Fibroblast of lung (primary cell): ENCODE measurements around the gene DNAJC10. TPM values are rescaled to one million over a fixed set of nuclear protein-coding genes. Genes with fewer than 3 reads are reported as not detected.
"Not testable (repeated sequence)": the region's sequence is repeated elsewhere in the genome, so short reads cannot be mapped to it uniquely, and the experiment has no call there.

Source experiments
- DNase-seq, 2 donors: peaks; one replicate each; pipeline versions ENCODE4 v3.0.0 to v3.0.0-alpha.2; 2010; ENCODE audit warnings: low read depth in 2 of 2
- H2AFZ ChIP-seq: 2 replicates; pipeline ENCODE4 v1.5.1; 2012; ENCODE audit warnings: low read length, control low read depth, inconsistent platforms
- H3K27ac ChIP-seq: 2 replicates; pipeline ENCODE4 v1.5.1; 2011; ENCODE audit warnings: low read length, control low read depth; ENCODE audit not compliant: insufficient read depth
- H3K27me3 ChIP-seq: 2 replicates; pipeline ENCODE4 v1.5.1; 2011; ENCODE audit warnings: mild to moderate bottlenecking, low read length; ENCODE audit not compliant: control insufficient read depth, insufficient read depth
- H3K36me3 ChIP-seq: 2 replicates; pipeline ENCODE4 v1.5.1; 2011; ENCODE audit warnings: low read length; ENCODE audit not compliant: control insufficient read depth, insufficient read depth
- H3K4me1 ChIP-seq: 2 replicates; pipeline ENCODE4 v1.5.1; 2011; ENCODE audit warnings: low read length; ENCODE audit not compliant: control insufficient read depth, insufficient read depth; ENCODE audit errors: extremely low read depth
- H3K4me2 ChIP-seq: 2 replicates; pipeline ENCODE4 v1.5.1; 2011; ENCODE audit warnings: low read length, control low read depth; ENCODE audit not compliant: insufficient read depth; ENCODE audit errors: extremely low read depth
- H3K4me3 ChIP-seq, 4 experiments: fragments of 200-600 bp in 1 of 4; sonication (generic) in 1 of 4; replicated peaks in 1 of 4; 2 replicates each; pipeline ENCODE4 v1.5.1; 2011 to 2016; ENCODE audit warnings: low read length in 4 of 4, low read depth in 3 of 4, mild to moderate bottlenecking in 3 of 4, control low read depth in 2 of 4, inconsistent platforms in 1 of 4, mixed read lengths in 1 of 4; ENCODE audit not compliant: insufficient read depth in 1 of 4; ENCODE audit errors: control extremely low read depth in 1 of 4
- H3K79me2 ChIP-seq: 2 replicates; pipeline ENCODE4 v1.5.1; 2012; ENCODE audit warnings: mild to moderate bottlenecking, low read length, inconsistent platforms; ENCODE audit not compliant: control insufficient read depth, insufficient read depth
- H3K9ac ChIP-seq: 2 replicates; pipeline ENCODE4 v1.5.1; 2011; ENCODE audit warnings: mild to moderate bottlenecking, low read length, control low read depth; ENCODE audit not compliant: insufficient read depth
- H3K9me3 ChIP-seq: 2 replicates; pipeline ENCODE4 v1.5.1; 2012; ENCODE audit warnings: low read depth, low read length; ENCODE audit not compliant: control insufficient read depth, insufficient read depth
- H4K20me1 ChIP-seq: 2 replicates; pipeline ENCODE4 v1.5.1; 2011; ENCODE audit warnings: low read length; ENCODE audit not compliant: control insufficient read depth, insufficient read depth; ENCODE audit errors: extremely low read depth
- EZH2 ChIP-seq: IDR thresholded peaks from 2 replicates; pipeline ENCODE4 v1.5.1; 2012; ENCODE audit warnings: low read length, control low read depth, mild to moderate bottlenecking; ENCODE audit errors: missing control alignments
- polyA plus RNA-seq, 2 donors: library from polyadenylated mRNA; depleted of rRNA in 1 of 2; stranded (reverse) in 1 of 2; unstranded in 1 of 2; fragments of >200 nt; gene quantifications; 2 replicates each; pipeline ENCODE4 v1.2.1, GENCODE V29; 2011 to 2012; ENCODE audit warnings: missing spikeins in 1 of 2
- total RNA-seq: library from RNA; depleted of rRNA; stranded (reverse); fragments of >200 nt; gene quantifications from 2 replicates; pipeline ENCODE4 v1.2.1, GENCODE V29; 2014
- TF ChIP-seq, protein P1 (sequence below), 2 donors: IDR thresholded peaks in 1 of 2; conservative IDR thresholded peaks in 1 of 2; 1 replicate in 1 of 2; 2 replicates in 1 of 2; pipeline ENCODE4 v1.5.1; 2011 to 2012; ENCODE audit warnings: low read length in 2 of 2, control low read depth in 1 of 2, inconsistent platforms in 1 of 2, low read depth in 1 of 2, mild to moderate bottlenecking in 1 of 2

The DNAJC10 gene
- total and polyA plus RNA-seq, 2 donors (not counting 1 experiment from before 2014, with no cell fraction given), result 86.7 to 102 TPM

DNA sequence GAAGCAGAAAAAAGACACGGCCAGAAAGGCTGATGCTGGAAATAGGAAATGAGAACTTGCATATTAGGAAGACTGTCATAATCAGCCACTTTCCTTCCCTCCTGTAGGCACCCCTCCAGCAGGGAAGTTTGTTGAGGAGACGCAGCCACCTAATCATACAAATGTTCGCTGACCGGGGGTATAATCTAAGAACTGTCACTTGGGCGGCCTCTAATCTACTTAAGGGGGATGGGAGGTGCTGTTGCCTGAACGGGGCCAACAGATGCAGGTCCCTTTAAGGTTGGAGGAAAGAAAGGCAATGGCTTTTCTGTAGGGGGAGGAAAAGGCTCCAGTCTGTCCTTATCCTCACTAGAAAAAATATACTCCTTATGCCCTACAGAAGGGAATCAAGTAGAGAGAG, 50.6 kb downstream of the DNAJC10 start:
- H3K9ac ChIP-seq, result no peak overlapping the region
- DNase-seq, result no peak
- no peak overlapping the region for H2AFZ ChIP-seq
- peaks cover 2% of the 10 kb centered on the region for H3K36me3 ChIP-seq
- no peaks in the 10 kb centered on the region for H3K79me2 ChIP-seq
- H3K27ac ChIP-seq, result no peak overlapping the region
- no peak overlapping the region for H3K4me2 ChIP-seq
- no peaks in the 10 kb centered on the region for H3K9me3 ChIP-seq
- H3K4me3 ChIP-seq, result no peak overlapping the region
- H3K27me3 ChIP-seq, result no peaks in the 10 kb centered on the region
- TF ChIP-seq, protein P1, sequence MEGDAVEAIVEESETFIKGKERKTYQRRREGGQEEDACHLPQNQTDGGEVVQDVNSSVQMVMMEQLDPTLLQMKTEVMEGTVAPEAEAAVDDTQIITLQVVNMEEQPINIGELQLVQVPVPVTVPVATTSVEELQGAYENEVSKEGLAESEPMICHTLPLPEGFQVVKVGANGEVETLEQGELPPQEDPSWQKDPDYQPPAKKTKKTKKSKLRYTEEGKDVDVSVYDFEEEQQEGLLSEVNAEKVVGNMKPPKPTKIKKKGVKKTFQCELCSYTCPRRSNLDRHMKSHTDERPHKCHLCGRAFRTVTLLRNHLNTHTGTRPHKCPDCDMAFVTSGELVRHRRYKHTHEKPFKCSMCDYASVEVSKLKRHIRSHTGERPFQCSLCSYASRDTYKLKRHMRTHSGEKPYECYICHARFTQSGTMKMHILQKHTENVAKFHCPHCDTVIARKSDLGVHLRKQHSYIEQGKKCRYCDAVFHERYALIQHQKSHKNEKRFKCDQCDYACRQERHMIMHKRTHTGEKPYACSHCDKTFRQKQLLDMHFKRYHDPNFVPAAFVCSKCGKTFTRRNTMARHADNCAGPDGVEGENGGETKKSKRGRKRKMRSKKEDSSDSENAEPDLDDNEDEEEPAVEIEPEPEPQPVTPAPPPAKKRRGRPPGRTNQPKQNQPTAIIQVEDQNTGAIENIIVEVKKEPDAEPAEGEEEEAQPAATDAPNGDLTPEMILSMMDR (conservative IDR thresholded peaks at IDR 0.05 in 1 of 2, IDR thresholded peaks at IDR 0.05 in 1 of 2; ENCODE audit: low read depth in 1 of 2, low read length in 2 of 2), result no peak
- TF ChIP-seq EZH2, result no peak
- H4K20me1 ChIP-seq, result no peaks in the 10 kb centered on the region
- H3K4me1 ChIP-seq, result no peaks in the 10 kb centered on the region

DNA sequence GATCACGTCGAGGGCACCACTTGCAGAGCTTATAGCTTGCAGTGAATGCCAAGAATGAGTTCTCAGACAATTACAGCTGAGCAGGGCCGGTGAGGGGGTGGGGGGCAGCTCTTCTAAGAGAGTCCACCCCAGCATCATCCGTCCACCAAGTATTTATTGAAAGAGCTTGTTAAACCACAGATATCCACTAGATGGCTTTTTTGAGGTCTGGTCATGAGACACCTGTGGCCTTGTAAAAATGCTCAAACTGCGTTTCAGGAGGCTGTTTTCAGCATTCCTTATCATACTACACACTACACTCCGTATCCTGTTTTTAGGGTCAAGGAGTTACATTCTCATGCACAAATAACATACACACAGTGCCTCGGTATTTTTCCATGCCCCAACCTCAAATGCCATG, 51.5 kb downstream of the DNAJC10 start:
- Histone ChIP-seq H4K20me1 (no peaks in the 10 kb centered on the region), H3K4me1 (no peaks in the 10 kb centered on the region), H2AFZ (no peak overlapping the region), H3K36me3 (no peaks in the 10 kb centered on the region), H3K4me3 (no peak overlapping the region), H3K79me2 (no peaks in the 10 kb centered on the region), H3K27me3 (no peaks in the 10 kb centered on the region), H3K9me3 (no peaks in the 10 kb centered on the region), H3K9ac (no peak overlapping the region), H3K27ac (no peak overlapping the region), H3K4me2 (no peak overlapping the region)
- TF ChIP-seq, protein P1 (conservative IDR thresholded peaks at IDR 0.05 in 1 of 2, IDR thresholded peaks at IDR 0.05 in 1 of 2; ENCODE audit: low read depth in 1 of 2, low read length in 2 of 2), result peak; percentile 30 to 46
- TF ChIP-seq EZH2, result no peak
- peak; percentile 26 to 49 for DNase-seq

DNA sequence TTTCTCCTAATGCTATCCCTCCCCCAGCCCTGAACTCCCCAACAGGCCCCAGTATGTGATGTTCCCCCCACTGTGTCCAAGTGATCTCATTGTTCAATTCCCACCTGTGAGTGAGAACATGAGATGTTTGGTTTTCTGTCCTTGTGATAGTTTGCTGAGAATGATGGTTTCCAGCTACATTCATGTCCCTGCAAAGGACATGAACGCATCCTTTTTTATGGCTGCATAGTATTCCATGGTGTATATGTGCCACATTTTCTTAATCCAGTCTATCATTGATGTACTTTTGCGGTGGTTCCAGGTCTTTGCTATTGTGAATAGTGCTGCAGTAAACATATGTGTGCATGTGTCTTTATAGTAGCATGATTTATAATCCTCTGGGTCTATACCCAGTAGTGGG, 52.9 kb downstream of the DNAJC10 start:
- H3K9me3 ChIP-seq, result not testable (repeated sequence)

More for the DNA sequence above, 52.9 kb downstream of the DNAJC10 start:
- H3K9ac ChIP-seq, H3K79me2 ChIP-seq, DNase-seq, H3K4me3 ChIP-seq, H4K20me1 ChIP-seq, H3K36me3 ChIP-seq, H3K4me1 ChIP-seq, H3K27ac ChIP-seq, H3K27me3 ChIP-seq, H3K4me2 ChIP-seq, H2AFZ ChIP-seq: not testable (repeated sequence)
